DMS153 treated with DMSO at 0.1 percent for 48 hours (cell line): Measurements from ENCODE around the gene AP1G2.

Source experiments
- DNase-seq: peaks from one replicate; lab custom pipeline; 2025; ENCODE audit not compliant: unreplicated experiment; lab: John Stamatoyannopoulos, UW

The AP1G2 gene

DNA sequence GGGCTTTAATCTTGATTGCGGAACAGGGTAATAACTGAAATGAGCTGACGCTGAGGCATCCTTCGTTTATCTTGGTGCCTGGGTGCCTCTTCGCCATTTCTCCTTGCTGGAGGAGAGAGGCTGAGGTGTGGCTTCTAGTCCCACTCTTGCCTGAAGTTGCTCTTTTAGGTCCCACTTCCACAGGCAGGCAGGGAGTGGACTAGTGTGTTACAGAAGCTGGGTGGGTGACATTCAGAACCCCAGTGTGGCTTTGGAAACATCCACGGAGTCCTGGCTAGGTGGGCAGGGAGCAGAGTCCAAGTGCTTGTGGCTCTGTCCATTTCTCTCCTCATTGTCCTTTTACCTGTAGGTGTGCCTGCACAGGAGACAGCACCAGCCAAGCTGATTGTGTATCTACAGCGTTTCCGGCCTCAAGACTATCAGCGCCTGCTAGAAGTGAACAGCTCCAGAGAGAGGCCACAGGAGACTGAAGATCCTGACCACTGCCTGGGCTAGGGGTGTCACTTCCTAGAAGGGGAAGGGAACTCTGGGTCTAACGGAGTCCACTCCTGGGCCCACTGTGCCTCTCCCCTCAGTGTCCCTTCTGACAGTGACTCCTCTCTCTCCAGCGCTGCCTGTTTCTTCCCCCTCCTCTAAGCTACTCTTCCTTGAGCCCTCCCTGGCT is 9.1 kb downstream of the AP1G2 start:
- DNase-seq: no peak

DNA sequence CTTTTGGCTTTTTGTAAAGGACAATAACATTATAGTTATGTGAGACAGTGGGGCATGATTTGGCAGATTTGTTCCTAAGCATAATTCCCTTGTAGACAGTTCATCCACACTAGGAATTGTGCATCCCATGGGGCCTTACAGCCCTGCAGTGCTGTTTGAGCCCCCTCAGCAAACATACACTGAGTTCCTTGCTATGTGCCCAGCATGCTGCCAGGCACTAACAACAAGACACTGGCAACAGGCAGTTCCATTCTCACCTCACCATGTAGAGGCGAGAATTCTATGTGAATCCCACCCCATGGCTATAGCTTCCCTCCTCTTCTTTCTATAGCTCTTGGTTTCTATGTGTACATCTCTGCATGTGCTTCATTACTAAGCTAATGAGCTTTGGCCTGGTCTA is 9.6 kb downstream of the AP1G2 start:
- no peak for DNase-seq

- no peak for DNase-seq
Measured at GRCh38 chr14:23557521-23557920, 10.1 kb downstream of the AP1G2 start.

- DNase-seq: no peak
Measured at GRCh38 chr14:23556700-23557440, 10.7 kb downstream of the AP1G2 start.

DNA sequence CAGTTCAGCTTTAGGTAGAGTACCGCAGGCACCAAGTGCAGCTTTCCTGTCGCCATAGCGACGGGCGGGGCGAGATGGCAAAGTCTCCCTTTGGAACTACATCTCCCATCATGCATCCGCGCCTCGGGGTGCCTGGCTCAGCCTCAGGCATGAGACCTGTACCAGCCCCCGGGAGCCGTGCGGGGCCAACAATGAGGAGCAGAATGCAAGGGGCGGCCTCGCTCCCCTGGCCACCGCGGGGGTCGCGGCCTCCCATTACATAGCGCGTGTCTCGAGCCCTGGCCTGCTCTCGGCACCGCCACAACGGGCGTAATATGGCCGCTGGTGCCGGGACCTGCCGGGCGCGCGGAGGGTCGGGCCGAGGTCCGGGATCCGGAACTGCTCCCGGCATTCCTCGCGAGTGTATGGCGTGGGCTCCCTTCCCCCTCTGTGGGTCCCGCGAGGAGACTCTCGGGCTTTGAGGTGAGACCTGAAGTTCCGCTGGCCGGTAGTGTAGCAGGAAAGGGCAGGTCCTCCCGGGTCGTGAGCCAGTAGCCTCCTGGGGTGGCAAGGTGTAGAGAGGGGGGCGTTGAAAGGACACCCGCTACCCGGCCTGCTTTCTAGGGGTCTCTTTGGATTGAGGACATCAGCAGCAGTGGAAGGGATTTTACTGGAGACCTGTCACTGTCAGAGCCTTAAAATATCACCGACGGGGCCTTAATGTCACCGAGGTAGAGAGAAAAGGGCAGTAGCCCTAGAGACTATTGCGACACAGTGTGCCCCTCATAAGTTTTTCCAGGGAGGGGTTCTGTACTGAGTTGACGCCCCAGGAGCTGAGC is 11.5 kb downstream of the AP1G2 start, which contains the start of gene THTPA:
THTPA (plus strand) TSS at position 390 of the 818 bp plus-strand sequence. CDS start 487 bp downstream, outside the sequence.
- peak; percentile 85 for DNase-seq

GRCh38 chr14:23555533-23555881 is 12.1 kb downstream of the AP1G2 start:
- DNase-seq: no peak

DNA sequence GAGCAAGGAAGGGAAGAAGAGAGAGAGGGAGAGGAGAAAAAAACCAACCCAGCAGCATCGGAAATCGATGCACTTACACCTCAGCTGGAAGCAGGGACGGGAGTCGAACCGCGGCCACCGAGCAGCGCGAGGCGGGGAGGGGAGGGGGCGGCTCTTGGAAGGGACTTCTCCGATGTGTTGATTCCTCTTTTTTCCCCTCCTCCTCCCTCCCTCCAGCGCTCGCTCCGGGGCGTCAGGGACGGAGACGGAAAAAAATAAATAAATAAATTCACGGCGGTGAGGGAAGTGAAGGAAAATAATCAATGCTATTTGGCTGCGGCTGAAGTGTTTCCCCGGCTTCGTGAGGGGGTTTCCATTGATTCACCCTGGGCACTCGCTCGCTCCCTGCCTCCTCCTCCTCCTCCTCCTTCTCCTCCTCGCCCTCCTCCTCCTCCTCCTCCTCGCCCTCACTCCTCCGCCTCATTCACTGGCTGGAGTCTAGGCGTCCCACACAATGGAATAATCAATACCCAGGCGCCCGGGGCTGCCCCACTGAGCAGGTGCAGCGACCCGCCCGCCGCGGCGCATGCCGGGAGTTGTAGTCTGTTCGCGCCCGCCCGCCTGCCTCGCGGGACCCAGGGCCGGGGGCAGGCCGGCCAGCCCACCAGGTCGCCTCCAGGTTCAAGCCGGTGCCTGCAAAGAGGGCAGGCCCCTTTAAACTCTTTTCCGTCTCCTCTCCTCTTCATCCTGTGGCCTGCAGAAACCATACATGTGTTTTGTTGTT is 16.1 kb downstream of the AP1G2 start, which contains the start of gene ZFHX2:
ZFHX2 (minus strand) TSS at position 500 of the 763 bp plus-strand sequence. CDS start 16,440 bp downstream, outside the sequence.
- peak; percentile 75 for DNase-seq

- DNase-seq: no peak
Measured at GRCh38 chr14:23550812-23551265, 16.8 kb downstream of the AP1G2 start.

GRCh38 chr14:23550131-23550811 is 17.3 kb downstream of the AP1G2 start:
- DNase-seq: no peak

DNA sequence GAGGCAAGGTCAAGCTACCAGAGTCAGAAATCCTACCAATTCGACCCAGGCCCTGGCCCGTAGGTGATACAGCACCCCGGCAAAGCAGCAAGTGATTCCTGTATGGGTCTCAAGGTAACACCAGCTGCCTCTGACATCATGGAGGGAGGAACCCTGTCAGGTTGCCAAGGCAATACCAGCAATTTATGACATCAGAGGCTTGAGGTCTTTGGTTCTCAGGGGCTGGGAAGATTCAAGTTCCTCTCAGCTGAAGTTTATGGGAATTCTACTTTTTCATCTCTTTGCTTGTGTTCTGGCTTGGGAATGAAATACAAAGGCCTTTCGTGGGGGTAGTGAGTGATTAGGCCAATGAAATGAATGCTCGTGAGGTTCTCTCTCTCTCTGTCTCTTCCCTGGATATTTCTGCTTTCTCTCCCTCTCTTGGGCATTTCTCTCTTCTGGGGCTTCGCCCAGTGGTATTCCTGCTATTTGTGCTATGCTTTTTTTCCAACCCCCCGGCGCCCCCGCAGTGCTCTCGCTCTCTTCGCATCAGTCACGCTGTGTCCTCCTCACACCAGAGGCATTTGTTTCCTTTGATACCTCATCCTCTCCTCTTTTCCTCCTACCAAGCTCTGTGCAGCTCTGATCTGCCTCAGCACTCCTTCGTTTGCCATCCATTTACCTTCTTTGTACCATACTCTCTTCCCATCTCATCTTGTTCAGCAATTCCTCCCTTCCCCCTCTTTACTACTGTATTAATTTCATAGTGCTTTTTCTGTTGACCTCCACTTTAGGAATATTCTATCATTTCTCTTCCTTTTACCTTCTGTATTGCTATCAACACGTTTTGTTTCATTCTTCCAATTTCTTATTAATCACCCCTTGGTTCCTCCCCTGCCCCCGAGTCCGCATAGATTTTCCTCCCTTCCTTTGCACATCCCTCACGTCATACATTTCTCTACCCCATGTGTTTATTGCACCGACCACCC is 19.0 kb downstream of the AP1G2 start:
- no peak for DNase-seq

- no peak for DNase-seq
Measured at GRCh38 chr14:23547924-23548323, 19.7 kb downstream of the AP1G2 start.

DNA sequence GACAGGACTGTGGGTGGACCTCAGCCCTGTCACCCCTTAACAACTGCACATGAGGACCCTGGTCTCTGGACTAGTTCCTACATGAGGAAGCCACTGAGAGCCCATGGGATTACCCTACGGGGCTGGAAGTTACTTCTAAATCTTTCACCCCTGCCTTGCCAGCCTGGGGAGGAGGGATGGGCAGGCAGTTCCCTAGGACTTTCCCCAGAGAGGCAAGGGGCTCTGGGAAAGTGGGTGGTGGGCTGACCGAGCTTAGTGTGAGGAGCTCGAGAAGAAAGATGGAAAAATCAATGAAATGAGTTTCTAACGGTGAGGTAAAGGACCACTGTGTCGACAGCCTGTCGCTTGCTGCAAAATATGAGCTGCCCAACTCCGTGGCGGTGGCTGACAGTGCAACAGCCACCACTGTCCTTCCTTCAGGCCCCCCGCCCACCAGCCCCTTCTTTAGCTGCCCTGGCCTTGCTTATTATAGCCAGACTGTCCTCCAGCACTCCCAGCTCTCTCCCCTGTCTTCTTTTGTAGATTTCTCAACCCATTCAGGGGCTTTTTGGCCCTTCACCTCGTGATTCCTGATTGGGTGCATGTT is 21.0 kb downstream of the AP1G2 start:
- no peak for DNase-seq

- DNase-seq: no peak
Measured at GRCh38 chr14:23545740-23546365, 21.7 kb downstream of the AP1G2 start.

GRCh38 chr14:23544511-23545447 is 22.8 kb downstream of the AP1G2 start:
- peak; percentile 79 for DNase-seq

DNA sequence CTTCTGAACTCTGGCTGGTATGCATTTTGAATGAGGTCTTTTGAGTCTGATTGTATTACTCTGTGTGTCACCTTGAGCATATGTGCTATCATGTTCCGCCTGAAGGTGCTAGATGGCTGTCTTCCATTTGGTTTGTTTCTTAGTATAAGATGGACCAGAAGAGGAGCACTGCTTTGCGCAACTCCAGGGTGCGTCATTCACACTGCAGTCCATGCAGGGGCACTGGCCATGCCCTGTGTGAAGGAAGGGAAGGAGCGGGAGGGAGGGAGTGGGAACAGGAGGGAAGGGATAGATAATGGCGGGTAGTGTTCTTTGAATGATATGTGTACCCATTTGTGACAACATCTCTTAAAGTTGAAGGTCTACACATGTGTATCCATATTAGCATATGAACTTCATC is 24.2 kb downstream of the AP1G2 start:
- DNase-seq: no peak

GRCh38 chr14:23542261-23542660 is 25.3 kb downstream of the AP1G2 start:
- no peak for DNase-seq

- no peak for DNase-seq
Measured at GRCh38 chr14:23540141-23540469, 27.5 kb downstream of the AP1G2 start.
